Measurements from ENCODE around the gene NUP133.

DNA sequence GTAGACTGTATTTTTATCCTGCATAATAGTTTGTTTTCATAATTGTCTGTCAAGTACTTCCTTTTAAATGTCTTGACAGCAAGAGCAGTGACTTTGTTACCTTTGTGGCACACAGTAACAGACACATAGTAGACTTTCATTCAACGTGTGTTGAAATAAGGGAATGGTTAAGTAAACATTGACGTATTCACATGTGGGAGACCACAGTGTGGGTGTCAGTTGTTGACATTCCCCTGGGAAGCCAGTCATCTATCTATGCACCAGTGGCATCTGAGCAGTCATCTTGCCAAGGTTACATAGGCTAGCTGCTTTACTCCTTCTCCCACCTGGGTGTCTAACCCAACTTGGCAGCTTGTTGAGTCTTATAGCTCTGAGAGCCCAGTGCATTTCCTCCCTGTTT, 1.4 kb upstream of the NUP133 start:
- TF ChIP-seq CTCF (IDR thresholded peaks at IDR 0.05) = no peak
- no peak for TF ChIP-seq POLR2A (IDR thresholded peaks at IDR 0.05)

Measured in lower leg skin (tissue), 3 donors.